HG02852 (cell line): Measurements from ENCODE around the gene LENEP.

Experiments
- ATAC-seq: cut with Tn5 transposase; IDR thresholded peaks from one replicate; pipeline ENCODE4 v1.9.1; 2021; ENCODE audit warnings: mild to moderate bottlenecking, moderate library complexity; ENCODE audit not compliant: unreplicated experiment

Gene LENEP

DNA sequence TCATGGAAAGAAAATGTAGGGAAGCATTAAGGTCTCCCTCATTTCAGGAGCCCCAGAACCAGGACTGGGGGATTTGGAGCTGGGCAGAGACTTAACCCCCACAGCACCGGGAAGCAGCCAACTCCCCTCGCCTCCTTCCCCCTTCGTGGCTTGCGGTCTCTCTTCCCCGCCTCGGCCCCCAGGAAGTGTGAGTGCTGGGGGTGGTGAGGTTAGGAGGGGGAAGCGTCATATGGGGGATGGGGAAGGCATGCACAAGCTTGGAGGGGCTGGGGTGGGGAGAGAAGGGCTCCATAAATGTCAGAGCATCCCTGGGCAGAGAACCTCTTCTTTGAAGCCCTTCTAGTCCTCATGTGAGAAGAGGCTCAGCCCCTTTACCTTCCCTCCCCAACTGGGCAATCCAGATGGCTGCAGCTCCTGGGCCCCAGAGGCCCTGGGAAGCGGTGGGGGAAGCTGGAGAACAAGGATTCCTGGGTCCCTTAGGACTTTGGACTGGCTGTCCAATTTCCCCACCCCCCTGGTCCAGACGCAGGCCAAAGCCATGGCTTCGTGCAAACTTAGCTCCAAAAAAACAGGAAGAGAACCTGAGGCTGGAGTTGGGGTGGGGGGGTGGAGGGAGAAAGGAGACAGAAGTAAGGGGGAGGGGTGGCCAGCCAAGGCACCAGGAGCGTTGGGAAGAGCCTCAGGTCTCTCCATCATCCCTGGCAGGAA is 17.0 kb downstream of the LENEP start:
- ATAC-seq: no peak

GRCh38 chr1:155011004-155011416 is 17.6 kb downstream of the LENEP start:
- ATAC-seq: no peak

- ATAC-seq: no peak
These were observed 18.1 kb downstream of the LENEP start for GRCh38 chr1:155011437-155012025.

- ATAC-seq: no peak
These were observed 18.7 kb downstream of the LENEP start for GRCh38 chr1:155012026-155012546.

DNA sequence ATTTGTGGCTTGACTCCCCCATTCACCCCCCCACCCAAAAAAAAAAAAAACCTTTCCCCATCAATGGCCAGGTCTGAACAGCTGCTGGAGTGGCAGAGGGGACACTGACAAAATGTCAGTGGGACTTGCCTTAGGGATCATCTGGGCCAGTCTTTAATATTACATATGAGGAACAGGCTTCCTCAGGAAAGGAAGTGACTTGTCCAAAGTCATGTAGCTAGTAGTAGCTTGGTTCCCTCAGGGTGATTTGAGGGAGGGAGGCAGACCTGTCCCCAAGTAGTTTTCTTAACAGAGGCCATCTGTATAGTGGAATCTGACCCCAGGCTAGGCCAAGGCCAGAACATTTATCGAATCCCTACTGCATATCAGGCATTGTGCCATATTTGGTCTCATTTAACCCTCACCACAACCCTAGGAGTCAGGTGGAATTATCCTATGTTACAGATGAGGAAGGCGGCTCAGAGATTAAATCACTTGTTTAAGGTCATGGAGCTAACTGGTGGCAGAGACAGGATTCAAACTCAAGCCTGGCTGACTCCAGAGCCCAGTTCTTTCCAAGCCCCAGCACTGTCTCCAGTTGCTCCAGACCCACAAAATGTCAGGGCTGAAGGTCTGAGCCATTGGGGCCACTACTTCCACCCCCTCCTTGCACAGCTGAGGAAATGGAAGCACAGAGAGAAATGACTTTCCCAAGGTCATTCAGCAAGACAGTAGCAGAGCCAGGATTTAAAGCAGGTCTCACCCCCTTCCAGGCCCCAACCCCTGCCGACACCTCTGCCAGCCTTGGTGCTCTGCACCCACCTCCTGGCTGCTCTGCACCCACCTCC is 19.6 kb downstream of the LENEP start:
- ATAC-seq: no peak

- ATAC-seq: no peak
These were observed 20.2 kb downstream of the LENEP start for GRCh38 chr1:155013632-155014031.

GRCh38 chr1:155014709-155015508 is 21.5 kb downstream of the LENEP start:
- no peak for ATAC-seq

GRCh38 chr1:155015527-155016230 is 22.3 kb downstream of the LENEP start:
- no peak for ATAC-seq

DNA sequence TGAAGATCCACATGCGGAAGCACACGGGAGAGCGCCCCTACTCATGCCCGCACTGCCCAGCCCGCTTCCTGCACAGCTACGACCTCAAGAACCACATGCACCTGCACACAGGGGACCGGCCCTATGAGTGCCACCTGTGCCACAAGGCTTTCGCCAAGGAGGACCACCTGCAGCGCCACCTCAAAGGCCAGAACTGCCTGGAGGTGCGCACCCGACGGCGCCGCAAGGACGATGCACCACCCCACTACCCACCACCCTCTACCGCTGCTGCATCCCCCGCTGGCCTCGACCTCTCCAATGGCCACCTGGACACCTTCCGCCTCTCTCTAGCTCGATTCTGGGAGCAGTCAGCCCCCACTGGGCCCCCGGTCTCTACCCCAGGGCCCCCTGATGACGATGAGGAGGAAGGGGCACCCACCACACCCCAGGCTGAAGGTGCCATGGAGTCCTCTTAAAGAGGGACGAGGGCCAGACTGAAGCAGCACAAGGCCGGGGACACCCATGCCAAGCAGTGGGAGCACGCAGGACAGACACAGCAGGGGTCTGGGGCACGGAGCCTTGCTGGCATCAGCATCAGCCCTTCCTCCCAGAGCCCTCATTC is 22.9 kb downstream of the LENEP start:
- no peak for ATAC-seq

DNA sequence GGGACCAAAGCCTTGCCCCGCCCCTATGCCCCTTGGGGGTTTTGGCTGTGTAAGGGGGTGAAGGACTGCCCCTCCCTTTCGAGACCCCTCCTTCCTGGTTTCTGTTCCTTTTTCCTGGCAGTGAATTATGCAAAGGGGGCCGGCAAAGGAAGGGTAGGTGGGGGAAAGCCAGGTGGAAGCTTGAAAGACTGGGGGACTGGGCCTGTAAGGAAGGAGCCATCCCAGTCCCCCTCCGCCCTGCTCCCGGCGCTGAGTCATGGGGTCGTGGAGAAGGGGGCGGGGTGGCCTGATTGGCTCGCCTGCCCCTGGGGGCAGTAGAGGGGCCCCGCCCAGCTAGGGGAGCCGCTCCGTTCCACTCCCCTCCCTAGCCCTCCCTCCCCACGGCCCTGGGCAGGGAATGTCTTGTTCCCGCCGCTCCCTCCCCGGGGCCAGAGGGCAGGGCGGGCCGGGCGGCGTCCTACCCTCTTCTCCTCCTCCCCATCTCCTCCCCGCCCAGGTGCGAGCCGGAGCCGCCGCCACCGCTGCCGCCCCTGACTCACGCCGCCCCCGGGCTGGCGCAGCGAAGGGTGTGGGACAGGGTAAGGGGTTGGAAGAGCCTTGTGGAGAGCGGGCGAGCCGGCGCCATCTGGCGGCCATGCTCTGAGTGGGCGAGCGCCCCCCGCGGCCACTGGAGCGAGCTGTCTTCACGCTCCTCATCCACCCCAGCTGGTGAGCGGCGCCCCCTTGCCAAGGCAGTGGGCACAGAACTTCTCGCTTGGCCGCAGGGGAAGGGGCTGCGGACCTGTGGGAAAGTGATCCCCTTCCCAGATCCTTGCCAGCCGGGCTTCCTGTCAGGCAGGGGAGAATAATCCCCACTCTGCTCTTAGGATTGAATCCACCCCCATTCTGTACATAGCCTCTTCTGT is 23.9 kb downstream of the LENEP start:
- peak; percentile 70 for ATAC-seq

DNA sequence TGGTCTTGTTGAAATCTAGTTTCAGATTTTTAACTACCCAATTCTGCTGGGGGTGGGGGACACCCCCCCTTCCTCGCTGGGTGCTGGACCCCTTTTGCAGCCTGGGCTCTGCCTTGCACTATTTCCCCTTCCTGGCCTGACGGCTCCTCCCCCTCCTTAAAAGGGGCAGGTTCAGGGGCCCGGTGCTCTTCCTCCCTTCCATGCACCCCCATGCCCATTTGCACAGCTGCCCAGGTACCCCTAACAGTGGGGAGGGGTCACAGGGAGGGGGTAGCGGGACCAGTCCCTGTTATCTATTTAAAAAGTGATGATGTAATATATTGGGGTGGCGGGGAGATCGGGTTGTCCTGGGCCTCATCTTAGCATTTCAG is 24.5 kb downstream of the LENEP start:
- peak; percentile 20 for ATAC-seq

DNA sequence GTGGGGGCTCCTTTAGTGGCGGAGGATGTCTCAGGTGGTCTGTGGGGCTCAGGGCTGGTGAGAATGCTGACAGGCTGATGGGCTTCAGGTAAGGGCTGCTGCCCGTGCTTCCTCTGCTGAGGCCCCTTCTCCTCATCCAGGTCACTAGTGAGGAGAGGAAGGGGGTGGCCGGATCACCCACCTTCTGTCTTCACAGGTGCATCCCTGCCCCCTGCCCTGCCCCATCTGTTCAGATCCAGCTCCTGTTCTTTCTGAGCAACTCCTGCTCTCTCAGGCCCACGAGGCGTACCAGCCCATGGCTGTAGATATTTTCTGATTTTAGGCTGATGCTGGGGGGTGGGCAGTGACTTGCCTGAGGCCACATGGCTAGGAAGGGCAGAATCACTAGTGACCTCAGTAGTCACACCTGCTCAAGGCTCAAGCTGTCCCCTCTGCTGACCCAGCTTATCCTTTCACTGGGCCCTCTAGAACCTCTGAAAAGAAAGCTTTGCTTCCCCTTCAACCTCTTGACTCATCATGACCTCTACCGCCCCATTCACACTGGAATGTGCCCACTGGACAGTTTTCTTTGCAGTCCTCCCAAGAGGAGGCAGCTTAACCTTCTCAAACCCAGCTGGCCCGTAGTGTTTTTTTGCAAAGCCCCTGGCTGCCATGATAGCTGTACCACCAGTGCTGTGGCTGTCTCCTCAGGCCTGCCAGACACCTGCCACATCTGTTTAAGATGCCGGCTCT is 25.4 kb downstream of the LENEP start:
- no peak for ATAC-seq

GRCh38 chr1:155019377-155020245 is 26.2 kb downstream of the LENEP start:
- no peak for ATAC-seq

- no peak for ATAC-seq
These were observed 28.9 kb downstream of the LENEP start for GRCh38 chr1:155022136-155022926.

GRCh38 chr1:155022927-155023236 is 29.5 kb downstream of the LENEP start:
- ATAC-seq: no peak

DNA sequence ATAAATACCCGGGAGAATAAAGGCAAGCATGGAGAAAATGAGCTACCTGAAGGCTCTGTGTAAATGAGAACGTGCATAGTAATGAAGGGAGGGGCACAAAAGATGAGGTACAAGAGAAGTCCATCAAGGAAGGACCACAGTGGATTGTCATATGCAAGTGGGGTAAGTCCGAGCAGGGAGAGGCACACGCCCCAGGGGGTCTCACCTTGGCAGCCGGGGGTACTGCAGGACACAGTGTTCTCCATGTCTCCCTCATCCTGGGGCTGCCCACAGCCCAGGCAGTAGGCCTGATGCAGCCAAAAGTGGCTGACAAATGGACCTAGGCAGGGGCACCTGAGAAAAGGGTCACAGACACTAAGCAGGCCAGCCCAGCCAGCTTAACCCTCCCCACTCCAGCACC is 30.2 kb downstream of the LENEP start:
- ATAC-seq: no peak

DNA sequence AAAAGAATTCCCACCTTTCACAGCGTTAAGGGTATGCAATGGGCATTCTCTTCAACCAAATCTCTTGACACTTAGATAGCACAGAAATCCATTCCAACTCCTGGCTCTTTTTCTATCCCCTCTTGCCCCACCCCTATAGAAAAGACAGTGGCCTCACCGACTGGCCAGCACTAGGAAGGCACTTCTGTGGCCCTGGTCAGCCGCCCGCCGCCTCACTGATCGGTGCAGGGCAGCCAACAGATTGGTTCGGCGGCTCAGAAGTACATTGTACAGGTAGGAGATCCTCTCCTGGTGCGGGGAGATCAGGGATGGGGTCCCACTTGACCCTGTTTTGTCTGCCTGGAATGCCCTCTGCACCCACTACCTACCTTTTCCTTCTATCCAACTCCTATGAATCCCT is 30.9 kb downstream of the LENEP start:
- ATAC-seq: no peak
